ENCODE data around the gene C19orf67. TPM values are rescaled to one million over a fixed set of nuclear protein-coding genes. Genes with fewer than 3 reads are reported as not detected.

C19orf67 gene
- under 1 TPM in 1 of 3 donors, not detected in 2; 0.27 TPM for total RNA-seq
- long read RNA-seq, donor 1, result 0 reads
- long read RNA-seq, donor 2, result 0 reads

DNA sequence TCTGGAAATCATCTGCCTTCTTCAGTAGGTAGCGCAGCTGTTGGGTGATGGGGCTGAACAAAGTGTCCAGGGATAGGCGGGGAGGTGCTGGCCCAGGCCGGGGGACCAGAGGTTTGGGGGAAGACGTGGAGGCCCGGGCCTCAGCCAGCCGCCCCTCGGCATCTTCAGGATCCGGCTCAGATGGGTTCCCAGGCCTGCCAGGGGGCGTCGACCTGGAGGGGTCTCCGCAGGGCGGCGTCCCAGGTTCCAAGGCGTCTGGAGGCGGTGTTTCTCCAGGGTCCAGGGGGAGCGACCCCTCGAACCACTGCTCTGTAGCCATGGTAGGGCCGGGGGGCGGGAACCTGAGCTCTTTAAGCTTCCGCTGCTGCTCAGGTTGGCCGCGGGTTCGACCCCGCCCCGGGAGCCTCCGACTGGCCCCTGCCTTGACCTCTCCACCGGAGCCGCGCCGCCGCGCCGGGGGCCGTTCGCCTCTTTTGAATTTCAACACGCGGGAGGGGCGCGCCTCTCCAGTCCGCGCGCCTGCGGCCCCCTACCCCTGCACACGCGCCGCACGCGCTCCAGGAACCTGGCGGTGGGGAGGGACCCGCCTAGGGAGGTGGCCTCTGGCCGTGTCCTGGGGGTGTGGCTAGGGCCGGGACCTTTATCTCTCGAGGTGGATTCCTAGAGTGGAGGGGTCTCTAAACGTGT is at the start of gene C19orf67:
Gene C19orf67 (minus strand): TSS at position 475 of the 687 bp plus-strand sequence. CDS start 156 bp downstream, at position 319.
- Histone ChIP-seq H3K4me1 (ENCODE audit: low read depth) (peaks cover 17% of the 10 kb centered on the region), H3K36me3 (ENCODE audit: low read depth) (peaks cover 4% of the 10 kb centered on the region), H3K9me3 (no peaks in the 10 kb centered on the region), H3K4me3 (no peak within 1 kb of the TSS)
- TF ChIP-seq, protein P1, sequence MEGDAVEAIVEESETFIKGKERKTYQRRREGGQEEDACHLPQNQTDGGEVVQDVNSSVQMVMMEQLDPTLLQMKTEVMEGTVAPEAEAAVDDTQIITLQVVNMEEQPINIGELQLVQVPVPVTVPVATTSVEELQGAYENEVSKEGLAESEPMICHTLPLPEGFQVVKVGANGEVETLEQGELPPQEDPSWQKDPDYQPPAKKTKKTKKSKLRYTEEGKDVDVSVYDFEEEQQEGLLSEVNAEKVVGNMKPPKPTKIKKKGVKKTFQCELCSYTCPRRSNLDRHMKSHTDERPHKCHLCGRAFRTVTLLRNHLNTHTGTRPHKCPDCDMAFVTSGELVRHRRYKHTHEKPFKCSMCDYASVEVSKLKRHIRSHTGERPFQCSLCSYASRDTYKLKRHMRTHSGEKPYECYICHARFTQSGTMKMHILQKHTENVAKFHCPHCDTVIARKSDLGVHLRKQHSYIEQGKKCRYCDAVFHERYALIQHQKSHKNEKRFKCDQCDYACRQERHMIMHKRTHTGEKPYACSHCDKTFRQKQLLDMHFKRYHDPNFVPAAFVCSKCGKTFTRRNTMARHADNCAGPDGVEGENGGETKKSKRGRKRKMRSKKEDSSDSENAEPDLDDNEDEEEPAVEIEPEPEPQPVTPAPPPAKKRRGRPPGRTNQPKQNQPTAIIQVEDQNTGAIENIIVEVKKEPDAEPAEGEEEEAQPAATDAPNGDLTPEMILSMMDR (IDR thresholded peaks at IDR 0.05), result no peak
- intact Hi-C loops (cut with DNase I, micrococcal nuclease), result no loop called here
- DNase-seq (peak in 1 of 3 donors; percentile 49), ATAC-seq (no peak)

DNA sequence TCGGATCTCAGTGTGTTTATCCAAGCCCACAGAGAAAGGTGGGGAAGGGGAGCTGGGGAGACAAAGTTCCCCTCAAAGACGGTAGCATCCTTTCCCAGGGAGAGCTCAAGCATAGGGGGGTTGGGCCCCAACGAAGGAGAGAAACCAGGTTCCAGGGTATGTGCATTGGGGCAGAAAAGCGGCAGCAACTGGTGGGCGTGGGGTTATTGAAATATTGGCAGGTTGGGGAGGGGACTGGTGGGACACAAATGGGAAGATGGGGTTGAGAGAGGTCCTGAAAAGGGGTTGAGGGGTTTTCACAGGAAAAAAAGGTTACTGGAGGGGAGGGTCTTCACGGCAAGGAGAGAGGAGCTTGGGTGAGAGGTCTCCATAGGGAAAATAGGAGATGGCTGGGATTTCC is 49.8 kb upstream of the C19orf67 start:
- no peaks in the 10 kb centered on the region for H3K9me3 ChIP-seq
- H3K4me3 ChIP-seq, result no peak overlapping the region
- TF ChIP-seq, protein P1 (IDR thresholded peaks at IDR 0.05), result no peak
- intact Hi-C loops (cut with DNase I, micrococcal nuclease), result no loop called here
- H3K36me3 ChIP-seq (ENCODE audit: low read depth), result no peaks in the 10 kb centered on the region
- ATAC-seq (no peak), DNase-seq (no peak)
- H3K4me1 ChIP-seq (ENCODE audit: low read depth), result peaks cover 16% of the 10 kb centered on the region

DNA sequence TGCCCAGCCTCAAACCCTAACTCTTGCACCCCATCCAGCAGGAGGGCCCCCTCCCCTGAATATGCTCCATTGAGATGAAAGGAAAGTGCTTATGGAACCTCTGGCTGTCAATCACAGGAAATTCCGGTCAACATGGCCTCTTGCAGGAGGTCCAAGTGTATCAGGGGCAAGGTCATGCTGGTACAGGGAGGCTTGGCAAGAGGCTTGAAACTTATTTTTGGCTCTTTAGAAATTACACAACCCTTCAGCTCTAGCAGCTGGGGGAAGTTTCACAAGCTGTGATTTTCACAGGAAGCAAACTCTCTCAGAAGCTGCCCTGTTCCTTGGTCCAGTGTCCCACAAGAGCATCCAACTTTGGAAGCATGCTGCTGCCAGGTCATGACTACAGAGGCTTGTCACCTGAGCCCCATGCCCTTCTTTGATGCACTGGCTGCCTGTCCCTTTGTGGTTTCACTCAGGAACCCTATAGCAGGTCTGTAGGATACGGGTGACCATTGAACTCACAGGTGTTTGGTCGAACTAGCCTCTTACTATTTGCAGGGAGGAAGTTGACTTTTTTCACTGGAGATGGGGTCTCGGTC is 42.4 kb upstream of the C19orf67 start:
- peak; percentile 32 for ATAC-seq
- no peak for DNase-seq
- H3K4me3 ChIP-seq, result no peak overlapping the region
- intact Hi-C loops (cut with DNase I, micrococcal nuclease), result no loop called here
- TF ChIP-seq, protein P1 (IDR thresholded peaks at IDR 0.05), result no peak
- no peaks in the 10 kb centered on the region for H3K4me1 ChIP-seq (ENCODE audit: low read depth)
- no peaks in the 10 kb centered on the region for H3K9me3 ChIP-seq
- no peaks in the 10 kb centered on the region for H3K36me3 ChIP-seq (ENCODE audit: low read depth)

DNA sequence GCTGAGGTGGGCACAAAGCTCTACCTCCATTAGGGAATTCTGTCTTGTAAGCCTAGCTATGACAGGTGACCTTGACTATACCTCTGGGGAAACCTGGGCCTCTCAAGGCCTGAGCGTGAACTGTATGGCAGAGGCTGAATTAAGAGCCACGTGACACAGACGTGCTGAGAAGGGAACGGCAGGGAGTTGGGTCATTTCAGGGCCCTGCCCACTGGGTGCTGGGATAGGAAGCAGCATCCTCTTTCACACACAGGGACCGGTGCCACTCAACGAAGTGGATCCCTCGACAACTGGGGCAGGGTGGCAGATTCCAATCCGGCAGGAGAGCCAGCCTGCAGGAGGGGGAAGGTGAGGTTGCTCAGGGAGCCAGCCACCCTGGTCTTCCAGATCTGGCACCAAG is 41.6 kb upstream of the C19orf67 start:
- intact Hi-C loops (cut with DNase I, micrococcal nuclease), result no loop called here
- H3K9me3 ChIP-seq, result no peaks in the 10 kb centered on the region
- no peak for DNase-seq
- no peak overlapping the region for H3K4me3 ChIP-seq
- ATAC-seq, result peak; percentile 43
- no peaks in the 10 kb centered on the region for H3K4me1 ChIP-seq (ENCODE audit: low read depth)
- TF ChIP-seq, protein P1 (IDR thresholded peaks at IDR 0.05), result no peak
- no peaks in the 10 kb centered on the region for H3K36me3 ChIP-seq (ENCODE audit: low read depth)

DNA sequence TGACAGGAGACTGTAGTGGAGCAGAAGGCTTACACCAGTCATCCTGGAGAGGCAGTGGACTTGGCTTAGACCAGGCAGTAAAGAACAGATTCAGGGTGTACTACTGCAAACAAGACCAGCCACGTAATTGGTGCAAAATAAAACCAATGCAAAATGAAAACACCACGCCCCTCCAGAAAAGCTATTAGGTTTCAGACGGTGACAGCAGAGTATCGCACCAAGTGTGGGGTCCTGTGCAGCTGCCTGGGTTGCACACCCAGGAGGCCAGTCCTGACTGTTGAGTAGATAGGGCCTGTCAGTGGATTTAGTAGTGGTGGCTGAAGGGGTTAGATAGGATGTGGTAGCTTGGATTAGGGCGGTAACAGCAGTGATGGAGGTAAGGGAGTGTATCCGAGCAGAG is 37.3 kb upstream of the C19orf67 start:
- intact Hi-C loops (cut with DNase I, micrococcal nuclease), result no loop called here
- no peak for ATAC-seq
- H3K9me3 ChIP-seq, result no peaks in the 10 kb centered on the region
- TF ChIP-seq, protein P1 (IDR thresholded peaks at IDR 0.05), result no peak
- peaks cover 14% of the 10 kb centered on the region for H3K4me1 ChIP-seq (ENCODE audit: low read depth)
- H3K36me3 ChIP-seq (ENCODE audit: low read depth), result no peaks in the 10 kb centered on the region
- DNase-seq, result no peak
- H3K4me3 ChIP-seq, result no peak overlapping the region
